ENCODE results near the gene TRIM27.

TRIM27 gene

GRCh38 chr6:28948782-28949486 is 25.1 kb upstream of the TRIM27 start:
- no peak for TF ChIP-seq TAF1 (IDR thresholded peaks at IDR 0.05; ENCODE audit: borderline replicate concordance, insufficient read depth, low read length)
- TF ChIP-seq FOXP2 (optimal IDR thresholded peaks at IDR 0.05; ENCODE audit: borderline replicate concordance, extremely low read depth, extremely low read length, insufficient read depth): no peak
- no peak for TF ChIP-seq SIN3A (IDR thresholded peaks at IDR 0.05; ENCODE audit: borderline replicate concordance, insufficient read depth, low read length)
- TF ChIP-seq POLR2AphosphoS5 (IDR thresholded peaks at IDR 0.05; ENCODE audit: low read depth, low read length): no peak
- TF ChIP-seq REST (IDR thresholded peaks at IDR 0.05; ENCODE audit: insufficient read depth in 1 of 2, low read depth in 2 of 2, low read length in 2 of 2): no peak

GRCh38 chr6:28947831-28948270 is 24.1 kb upstream of the TRIM27 start:
- TF ChIP-seq FOXP2 (optimal IDR thresholded peaks at IDR 0.05; ENCODE audit: borderline replicate concordance, extremely low read depth, extremely low read length, insufficient read depth) (no peak), REST (IDR thresholded peaks at IDR 0.05; ENCODE audit: insufficient read depth in 1 of 2, low read depth in 2 of 2, low read length in 2 of 2) (no peak), POLR2AphosphoS5 (IDR thresholded peaks at IDR 0.05; ENCODE audit: low read depth, low read length) (no peak), TAF1 (IDR thresholded peaks at IDR 0.05; ENCODE audit: borderline replicate concordance, insufficient read depth, low read length) (no peak), SIN3A (IDR thresholded peaks at IDR 0.05; ENCODE audit: borderline replicate concordance, insufficient read depth, low read length) (no peak)

- TF ChIP-seq TAF1 (IDR thresholded peaks at IDR 0.05; ENCODE audit: borderline replicate concordance, insufficient read depth, low read length) (no peak), REST (IDR thresholded peaks at IDR 0.05; ENCODE audit: insufficient read depth in 1 of 2, low read depth in 2 of 2, low read length in 2 of 2) (no peak), POLR2AphosphoS5 (IDR thresholded peaks at IDR 0.05; ENCODE audit: low read depth, low read length) (no peak), SIN3A (IDR thresholded peaks at IDR 0.05; ENCODE audit: borderline replicate concordance, insufficient read depth, low read length) (no peak), FOXP2 (optimal IDR thresholded peaks at IDR 0.05; ENCODE audit: borderline replicate concordance, extremely low read depth, extremely low read length, insufficient read depth) (no peak)
Measured at GRCh38 chr6:28947067-28947765, 23.4 kb upstream of the TRIM27 start.

GRCh38 chr6:28945349-28945748 is 21.6 kb upstream of the TRIM27 start:
- no peak for TF ChIP-seq FOXP2 (optimal IDR thresholded peaks at IDR 0.05; ENCODE audit: borderline replicate concordance, extremely low read depth, extremely low read length, insufficient read depth)

GRCh38 chr6:28944412-28944865 is 20.7 kb upstream of the TRIM27 start:
- no peak for TF ChIP-seq FOXP2 (optimal IDR thresholded peaks at IDR 0.05; ENCODE audit: borderline replicate concordance, extremely low read depth, extremely low read length, insufficient read depth)
- TF ChIP-seq TAF1 (IDR thresholded peaks at IDR 0.05; ENCODE audit: borderline replicate concordance, insufficient read depth, low read length): no peak
